ENCODE measurements around the gene TUG1.

Gene TUG1

GRCh38 chr22:30984317-30984716 is 15.3 kb downstream of the TUG1 start:
- no peak for TF ChIP-seq CTCF (IDR thresholded peaks at IDR 0.05; ENCODE audit: low read depth, low read length)
- no peak for DNase-seq (ENCODE audit: extremely low read depth, low read depth)

GRCh38 chr22:30985561-30986208 is 16.6 kb downstream of the TUG1 start:
- DNase-seq (ENCODE audit: extremely low read depth, low read depth): no peak
- TF ChIP-seq CTCF (IDR thresholded peaks at IDR 0.05; ENCODE audit: low read depth, low read length): no peak

GRCh38 chr22:30989474-30989873 is 20.4 kb downstream of the TUG1 start:
- TF ChIP-seq CTCF (IDR thresholded peaks at IDR 0.05; ENCODE audit: low read depth, low read length): no peak
- no peak for DNase-seq (ENCODE audit: extremely low read depth, low read depth)

GRCh38 chr22:30990690-30991089 is 21.6 kb downstream of the TUG1 start:
- no peak for DNase-seq (ENCODE audit: extremely low read depth, low read depth)
- no peak for TF ChIP-seq CTCF (IDR thresholded peaks at IDR 0.05; ENCODE audit: low read depth, low read length)

- no peak for TF ChIP-seq CTCF (IDR thresholded peaks at IDR 0.05; ENCODE audit: low read depth, low read length)
- no peak for DNase-seq (ENCODE audit: extremely low read depth, low read depth)
Observed at GRCh38 chr22:30992565-30992964, 23.5 kb downstream of the TUG1 start.

- no peak for TF ChIP-seq CTCF (IDR thresholded peaks at IDR 0.05; ENCODE audit: low read depth, low read length)
Observed at GRCh38 chr22:30994960-30995359, 25.9 kb downstream of the TUG1 start.

GRCh38 chr22:30996462-30996861 is 27.4 kb downstream of the TUG1 start:
- no peak for TF ChIP-seq CTCF (IDR thresholded peaks at IDR 0.05; ENCODE audit: low read depth, low read length)
- DNase-seq (ENCODE audit: extremely low read depth, low read depth): no peak

More at GRCh38 chr22:30994960-30995359, 25.9 kb downstream of the TUG1 start:
- DNase-seq (ENCODE audit: extremely low read depth, low read depth): no peak
